Activated CD4-positive, alpha-beta T cell treated with anti-CD3 and anti-CD28 coated beads, Interleukin-2, amount 50 U/mL, for 1 hour (primary cell): ENCODE measurements around the gene ANKS1B.
"Not testable (repeated sequence)": the region's sequence is repeated elsewhere in the genome, so short reads cannot be mapped to it uniquely, and the experiment has no call there.

ENCODE experiments used
- DNase-seq: peaks from one replicate; pipeline ENCODE4 v3.0.0-alpha.2; 2020

Gene ANKS1B

GRCh38 chr12:99859126-99859525 lies 125.6 kb downstream of the ANKS1B start:
- no peak for DNase-seq

- no peak for DNase-seq
Measured at GRCh38 chr12:99852666-99853065, 132.1 kb downstream of the ANKS1B start.

- no peak for DNase-seq
Measured at GRCh38 chr12:99847936-99848335, 136.8 kb downstream of the ANKS1B start.

- no peak for DNase-seq
Measured at GRCh38 chr12:99834710-99835109, 150.0 kb downstream of the ANKS1B start.

- DNase-seq = no peak
Measured at GRCh38 chr12:99833397-99833796, 151.3 kb downstream of the ANKS1B start.

GRCh38 chr12:99824900-99825542 lies 159.7 kb downstream of the ANKS1B start:
- DNase-seq = no peak

- DNase-seq = no peak
Measured at GRCh38 chr12:99822273-99822672, 162.5 kb downstream of the ANKS1B start.

GRCh38 chr12:99810718-99811593 lies 173.8 kb downstream of the ANKS1B start:
- DNase-seq = no peak

- DNase-seq = no peak
Measured at GRCh38 chr12:99809909-99810308, 174.8 kb downstream of the ANKS1B start.

DNA sequence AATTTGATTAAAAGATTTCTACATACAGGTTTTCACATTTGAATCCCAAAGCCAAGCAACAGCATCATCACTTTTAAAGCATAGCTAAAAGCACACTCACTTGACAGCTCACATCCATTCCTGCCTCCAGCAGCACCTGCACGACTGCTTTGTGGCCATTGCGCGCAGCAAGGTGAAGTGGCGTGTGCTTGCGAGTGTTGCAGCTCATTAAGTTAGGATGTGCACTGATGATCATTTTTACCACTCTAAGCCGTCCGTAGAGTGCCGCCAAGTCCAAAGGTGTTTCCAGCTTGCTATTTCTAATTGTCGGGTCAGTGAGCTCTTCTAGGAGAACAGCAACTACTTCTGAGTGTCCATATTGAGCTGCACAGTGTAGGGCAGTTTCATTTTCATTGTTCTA lies 178.4 kb downstream of the ANKS1B start:
- no peak for DNase-seq

GRCh38 chr12:99804715-99805114 lies 180.0 kb downstream of the ANKS1B start:
- DNase-seq = no peak

DNA sequence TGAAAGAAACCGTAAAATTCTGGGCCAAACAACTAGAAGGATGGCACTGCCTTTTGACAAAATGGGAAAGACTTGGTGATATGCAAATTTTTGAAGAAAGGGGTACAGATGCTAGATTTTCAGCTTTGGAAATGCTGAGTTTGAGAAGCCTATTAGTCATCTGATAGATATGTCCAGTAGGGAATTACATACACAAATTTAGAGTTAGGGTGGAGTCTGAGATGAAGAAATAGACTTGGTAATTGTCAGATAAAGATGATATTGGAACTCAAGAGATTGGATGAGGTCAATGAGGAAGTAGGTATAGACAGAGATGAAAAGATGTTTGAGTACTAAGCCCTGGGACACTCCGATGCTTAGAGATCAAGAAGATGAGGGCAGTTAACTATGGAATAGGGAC lies 184.1 kb downstream of the ANKS1B start:
- DNase-seq = no peak

DNA sequence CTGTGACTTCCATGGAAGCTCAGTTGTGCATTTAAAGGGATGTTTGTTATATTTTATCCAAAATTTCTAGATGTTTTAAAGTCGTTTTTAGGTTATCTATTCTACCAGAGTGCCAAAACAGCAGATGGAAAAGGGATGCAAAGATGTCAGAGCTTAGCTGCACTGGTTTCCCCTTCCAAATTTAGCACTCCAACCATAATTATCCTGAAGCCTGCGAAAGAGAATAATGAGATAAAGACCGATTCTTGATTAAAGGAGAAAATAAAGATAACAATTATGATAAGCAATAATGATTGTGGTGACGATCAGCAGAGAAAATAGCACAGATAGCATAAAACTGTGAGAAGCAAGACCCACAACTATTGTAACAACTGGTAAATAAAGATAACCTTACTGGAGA lies 186.8 kb downstream of the ANKS1B start:
- not testable (repeated sequence) for DNase-seq

GRCh38 chr12:99783421-99783820 lies 201.3 kb downstream of the ANKS1B start:
- DNase-seq = no peak

DNA sequence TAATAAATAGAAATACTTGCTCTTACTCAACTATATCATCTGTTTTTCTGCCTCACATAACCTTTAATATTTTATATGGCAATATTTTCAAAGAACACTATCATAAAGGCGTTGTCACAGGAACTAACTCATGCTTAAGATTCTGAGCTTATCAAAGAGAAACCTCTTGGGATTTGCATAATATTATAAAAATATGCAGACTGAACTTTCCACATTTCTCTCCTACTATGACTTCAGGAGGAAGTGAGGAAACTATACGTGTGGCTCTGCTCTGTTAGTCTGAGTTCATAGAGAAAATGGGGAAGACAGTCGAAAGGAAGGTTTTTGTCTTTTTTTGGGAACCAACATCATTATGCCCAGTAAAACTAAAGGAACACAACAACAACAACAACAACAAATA lies 212.5 kb downstream of the ANKS1B start:
- no peak for DNase-seq

GRCh38 chr12:99771659-99772058 lies 213.1 kb downstream of the ANKS1B start:
- no peak for DNase-seq

DNA sequence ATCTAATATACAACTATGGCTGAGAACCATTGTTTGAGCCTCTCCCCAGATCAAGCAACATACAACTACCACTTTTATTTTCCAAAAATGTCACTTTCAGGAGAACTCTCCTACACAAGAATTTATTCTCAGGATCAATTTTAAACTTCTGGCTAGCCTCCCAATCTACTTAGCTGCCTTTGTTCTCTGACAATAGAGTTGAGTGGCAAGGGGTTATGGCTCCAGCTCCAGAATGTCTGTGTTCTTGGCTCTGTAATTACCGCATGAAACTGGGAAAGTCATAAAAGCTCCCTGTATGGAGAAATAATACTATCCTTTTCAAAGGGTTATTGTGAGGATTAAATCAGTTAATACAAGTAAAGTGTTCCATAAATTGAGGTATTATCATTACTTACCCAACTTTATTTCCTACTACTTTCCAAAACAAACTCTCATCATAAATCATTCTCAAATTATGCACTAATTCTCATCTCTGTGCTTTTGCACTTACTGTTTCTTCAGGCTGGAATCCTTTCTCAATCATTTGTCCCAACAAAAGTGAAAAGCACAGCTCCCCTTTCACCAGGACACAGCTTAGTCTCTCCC lies 215.2 kb downstream of the ANKS1B start:
- DNase-seq = no peak

DNA sequence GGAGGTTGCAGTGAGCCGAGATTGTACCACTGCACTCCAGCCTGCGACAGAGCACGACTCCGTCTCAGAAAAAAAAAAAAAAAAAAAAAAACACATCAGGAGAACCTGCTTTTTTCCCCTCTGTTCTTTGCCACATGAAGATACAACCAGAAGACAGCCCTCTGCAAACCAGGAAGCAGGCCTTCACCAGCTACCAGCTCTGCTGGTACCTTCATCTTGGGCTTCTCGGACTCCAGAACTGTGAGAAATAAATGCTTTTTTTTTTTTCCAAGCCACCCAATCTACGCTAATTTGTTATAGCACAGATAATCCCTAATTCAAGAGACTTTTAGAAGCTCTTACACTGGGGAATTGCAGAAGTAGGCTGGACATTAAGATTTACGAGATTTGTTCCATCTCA lies 216.0 kb downstream of the ANKS1B start:
- DNase-seq = no peak

GRCh38 chr12:99767809-99768208 lies 216.9 kb downstream of the ANKS1B start:
- DNase-seq = no peak

- no peak for DNase-seq
Measured at GRCh38 chr12:99766408-99766807, 218.3 kb downstream of the ANKS1B start.

GRCh38 chr12:99765469-99766114 lies 219.1 kb downstream of the ANKS1B start:
- no peak for DNase-seq

- no peak for DNase-seq
Measured at GRCh38 chr12:99759444-99759843, 225.3 kb downstream of the ANKS1B start.

GRCh38 chr12:99758997-99759396 lies 225.7 kb downstream of the ANKS1B start:
- no peak for DNase-seq

- DNase-seq = no peak
Measured at GRCh38 chr12:99752740-99753139, 232.0 kb downstream of the ANKS1B start.
